ENCODE measurements around the gene SCAMP2.

Gene SCAMP2

DNA sequence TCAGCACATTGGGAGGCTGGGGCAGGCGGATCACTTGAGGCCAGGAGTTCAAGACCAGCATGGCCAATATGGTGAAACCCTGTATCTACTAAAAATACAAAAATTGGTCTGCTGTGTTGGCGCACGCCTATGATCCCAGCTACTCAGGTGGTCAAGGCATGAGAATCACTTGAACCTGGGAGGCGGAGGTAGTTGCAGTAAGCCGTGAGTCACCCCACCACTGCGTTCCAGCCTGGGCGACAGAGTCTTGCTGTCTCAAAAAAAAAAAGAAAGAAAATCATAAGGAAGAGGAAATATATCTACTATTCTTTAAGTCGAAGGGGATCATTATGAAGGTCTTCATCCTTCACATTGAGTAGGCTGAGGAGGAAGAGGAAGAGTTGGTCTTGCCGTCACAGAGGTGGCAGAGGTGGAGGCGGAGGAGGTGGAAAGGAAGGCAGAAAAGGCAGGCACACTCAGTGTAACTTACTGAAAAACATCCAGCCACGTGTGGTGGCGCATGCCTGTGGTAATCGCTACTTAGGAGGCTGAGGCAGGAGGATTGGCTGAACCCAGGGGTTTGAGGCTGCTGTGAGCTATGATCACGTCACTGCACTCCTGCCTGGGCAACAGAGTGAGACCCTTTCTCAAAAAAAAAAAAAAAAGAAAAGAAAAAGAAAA, 77.1 kb downstream of the SCAMP2 start:
- H3K36me3 Mint-ChIP-seq = peaks cover 45% of the 10 kb centered on the region
- ATAC-seq = no peak
- H3K4me1 Mint-ChIP-seq = peaks cover 91% of the 10 kb centered on the region
- H3K27me3 Mint-ChIP-seq = no peaks in the 10 kb centered on the region
- H3K4me3 Mint-ChIP-seq = peak overlapping the region; percentile 40
- H3K9me3 Mint-ChIP-seq = no peaks in the 10 kb centered on the region
- peak overlapping the region; percentile 88 for H3K27ac Mint-ChIP-seq

DNA sequence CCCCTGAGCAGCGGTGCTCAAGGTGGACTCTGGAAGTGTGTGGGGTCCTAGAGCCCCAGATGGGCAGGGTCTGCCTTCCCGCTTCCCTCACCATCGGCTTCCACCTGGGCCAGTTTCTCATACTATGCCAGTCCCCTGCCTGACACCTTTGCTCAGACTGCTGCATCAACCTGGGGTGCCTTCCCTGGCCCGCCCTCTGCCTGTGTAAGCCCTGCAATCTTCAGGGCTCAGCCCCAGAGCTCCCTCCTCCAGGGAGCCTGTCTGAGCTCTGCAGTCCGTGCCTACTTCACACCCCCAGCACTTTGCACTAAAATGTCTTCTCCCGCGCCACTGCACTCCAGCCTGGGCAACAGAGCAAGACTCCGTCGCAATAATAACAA, 78.2 kb downstream of the SCAMP2 start:
- H3K4me1 Mint-ChIP-seq = peaks cover 91% of the 10 kb centered on the region
- H3K36me3 Mint-ChIP-seq = peaks cover 38% of the 10 kb centered on the region

DNA sequence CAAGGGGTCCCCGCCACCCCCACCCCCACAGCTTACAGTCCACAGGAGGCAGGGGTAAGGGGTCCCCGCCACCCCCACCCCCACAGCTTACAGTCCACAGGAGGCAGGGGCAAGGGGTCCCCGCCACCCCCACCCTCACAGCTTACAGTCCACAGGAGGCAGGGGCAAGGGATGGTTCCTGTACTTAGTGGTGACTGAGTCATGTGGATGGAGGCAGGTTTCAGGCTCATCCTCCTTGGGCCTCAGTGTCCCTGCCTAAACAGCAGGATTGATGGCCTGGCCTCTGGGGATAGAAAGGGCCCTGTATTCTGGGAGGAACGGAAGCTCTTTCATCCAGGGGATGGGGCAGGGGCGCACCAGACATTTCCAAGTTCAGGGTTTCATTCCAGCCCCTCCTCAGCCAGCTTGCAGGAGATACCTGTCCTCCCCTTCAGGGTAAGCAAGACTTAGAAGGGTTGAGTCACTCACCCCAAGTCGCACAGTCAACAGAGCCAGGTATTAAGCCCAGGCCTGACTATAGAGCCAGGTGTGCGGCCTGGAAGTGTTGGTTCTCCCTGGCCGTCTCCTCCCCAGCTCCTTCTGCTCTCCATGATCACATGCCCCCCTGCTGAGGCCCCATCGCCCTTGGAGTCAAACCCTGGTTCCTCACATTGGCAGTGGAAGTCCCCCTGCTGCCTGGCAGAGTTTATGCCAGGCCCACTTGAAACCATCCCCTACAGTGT, 78.8 kb downstream of the SCAMP2 start:
- Mint-ChIP-seq H3K27ac (peak overlapping the region; percentile 88), H3K27me3 (no peaks in the 10 kb centered on the region), H3K36me3 (peaks cover 40% of the 10 kb centered on the region), H3K4me3 (no peak overlapping the region), H3K9me3 (no peaks in the 10 kb centered on the region), H3K4me1 (peaks cover 91% of the 10 kb centered on the region)
- no peak for ATAC-seq

More for the DNA sequence above, 78.2 kb downstream of the SCAMP2 start:
- no peaks in the 10 kb centered on the region for H3K9me3 Mint-ChIP-seq
- peak overlapping the region; percentile 88 for H3K27ac Mint-ChIP-seq
- no peak overlapping the region for H3K4me3 Mint-ChIP-seq
- no peaks in the 10 kb centered on the region for H3K27me3 Mint-ChIP-seq
- no peak for ATAC-seq
